Stimulated activated CD4-positive, alpha-beta T cell treated with anti-CD3 and anti-CD28 coated beads, Interleukin-1b, Interleukin-23, amount 100 ng/mL, for 4 hours (primary cell): ENCODE results near the gene FZR1.
"Not testable (repeated sequence)": the region's sequence is repeated elsewhere in the genome, so short reads cannot be mapped to it uniquely, and the experiment has no call there.

Source experiments
- DNase-seq, 2 donors: peaks; one replicate each; pipeline ENCODE4 v3.0.0-alpha.2; 2020; ENCODE audit warnings: low read depth in 2 of 2

Gene FZR1

GRCh38 chr19:3514930-3515329 lies 8.8 kb downstream of the FZR1 start:
- no peak for DNase-seq

GRCh38 chr19:3515891-3516422 lies 9.8 kb downstream of the FZR1 start:
- DNase-seq = no peak

GRCh38 chr19:3516675-3517207 lies 10.6 kb downstream of the FZR1 start:
- no peak for DNase-seq

GRCh38 chr19:3517638-3518037 lies 11.5 kb downstream of the FZR1 start:
- no peak for DNase-seq

GRCh38 chr19:3518255-3518654 lies 12.1 kb downstream of the FZR1 start:
- DNase-seq = no peak

GRCh38 chr19:3518659-3519058 lies 12.5 kb downstream of the FZR1 start:
- DNase-seq = no peak

GRCh38 chr19:3519126-3519525 lies 13.0 kb downstream of the FZR1 start:
- no peak for DNase-seq

GRCh38 chr19:3520166-3521103 lies 14.3 kb downstream of the FZR1 start:
- no peak for DNase-seq

- DNase-seq = no peak
These were observed 15.0 kb downstream of the FZR1 start for GRCh38 chr19:3521104-3521445.

GRCh38 chr19:3522421-3523360 lies 16.6 kb downstream of the FZR1 start:
- DNase-seq = no peak

GRCh38 chr19:3523361-3524077 lies 17.4 kb downstream of the FZR1 start:
- DNase-seq = no peak

- no peak for DNase-seq
These were observed 18.1 kb downstream of the FZR1 start for GRCh38 chr19:3524078-3524842.

- DNase-seq = no peak
These were observed 18.9 kb downstream of the FZR1 start for GRCh38 chr19:3524904-3525451.

GRCh38 chr19:3526507-3527237 lies 20.6 kb downstream of the FZR1 start:
- DNase-seq = no peak

- DNase-seq = no peak
These were observed 21.3 kb downstream of the FZR1 start for GRCh38 chr19:3527238-3527910.

GRCh38 chr19:3528080-3528479 lies 22.0 kb downstream of the FZR1 start:
- no peak for DNase-seq

GRCh38 chr19:3528539-3529211 lies 22.6 kb downstream of the FZR1 start:
- DNase-seq = no peak

GRCh38 chr19:3529299-3529698 lies 23.2 kb downstream of the FZR1 start:
- not testable (repeated sequence) for DNase-seq

- DNase-seq = no peak
These were observed 24.3 kb downstream of the FZR1 start for GRCh38 chr19:3530389-3530788.
